Nucleus accumbens (tissue), 56 donors: ENCODE data around the gene SETDB1.

Source experiments
- DNase-seq, 56 donors: peaks; one replicate each; lab custom pipeline; 2025; lab: John Stamatoyannopoulos, UW

The SETDB1 gene

DNA sequence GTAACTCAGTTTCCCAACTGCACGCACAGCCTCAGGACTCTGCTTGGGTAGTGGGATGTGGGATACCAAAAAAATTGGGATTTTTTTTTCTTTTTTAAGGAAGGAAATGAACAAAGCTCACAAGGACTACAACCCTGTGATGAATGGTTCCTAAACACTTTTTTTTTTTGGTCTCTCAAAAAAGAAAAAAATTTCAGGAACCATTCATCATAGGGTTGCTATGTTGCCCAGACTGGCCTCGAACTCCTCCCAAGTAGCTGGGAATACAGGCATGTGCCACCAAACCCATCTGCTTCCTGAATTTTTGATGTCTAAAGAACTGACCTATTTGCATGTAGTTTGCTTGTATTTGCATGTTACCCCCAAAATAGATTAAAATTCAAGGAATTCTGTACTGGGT lies 73.8 kb downstream of the SETDB1 start:
- DNase-seq, result no peak

DNA sequence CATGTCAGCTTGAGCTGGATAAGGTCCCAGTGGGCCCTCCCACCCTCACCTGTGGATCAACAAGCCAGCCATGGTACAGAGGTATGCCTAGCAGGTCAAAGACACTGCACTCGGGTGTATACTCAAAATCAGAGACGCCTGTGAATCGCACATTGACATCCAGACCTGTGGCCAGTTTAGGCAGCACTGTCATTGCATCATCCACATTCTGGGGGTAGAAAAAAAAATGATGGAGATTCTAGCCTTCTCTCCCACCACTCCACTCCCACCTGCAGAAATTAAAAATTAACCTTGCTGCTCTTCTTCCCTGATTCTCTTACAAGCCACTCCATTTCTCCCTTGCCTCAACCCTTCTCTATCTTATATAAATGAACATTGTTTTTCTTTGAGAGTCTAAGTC lies 74.2 kb downstream of the SETDB1 start:
- DNase-seq, result no peak

DNA sequence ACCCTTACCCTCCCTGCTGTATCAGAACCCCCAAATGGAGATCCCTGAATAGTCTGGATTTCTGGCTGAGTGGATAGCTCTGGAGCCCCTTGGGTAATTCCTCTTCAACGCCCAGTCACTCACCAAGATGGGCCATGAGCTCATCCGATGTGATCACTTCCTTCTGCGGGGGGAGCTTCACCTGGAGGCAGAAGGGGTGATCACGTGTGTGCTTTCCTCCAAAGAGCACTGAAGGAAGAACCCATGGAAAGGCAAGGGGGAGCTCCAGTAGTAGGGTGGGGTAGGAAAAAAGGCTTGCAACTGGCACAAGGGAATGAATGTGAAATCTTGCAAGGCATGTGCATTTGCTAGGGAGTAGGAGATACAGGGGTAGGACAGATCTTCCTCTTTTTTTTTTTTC lies 75.4 kb downstream of the SETDB1 start:
- DNase-seq, result peak in 1 of 56 donors; percentile 5

DNA sequence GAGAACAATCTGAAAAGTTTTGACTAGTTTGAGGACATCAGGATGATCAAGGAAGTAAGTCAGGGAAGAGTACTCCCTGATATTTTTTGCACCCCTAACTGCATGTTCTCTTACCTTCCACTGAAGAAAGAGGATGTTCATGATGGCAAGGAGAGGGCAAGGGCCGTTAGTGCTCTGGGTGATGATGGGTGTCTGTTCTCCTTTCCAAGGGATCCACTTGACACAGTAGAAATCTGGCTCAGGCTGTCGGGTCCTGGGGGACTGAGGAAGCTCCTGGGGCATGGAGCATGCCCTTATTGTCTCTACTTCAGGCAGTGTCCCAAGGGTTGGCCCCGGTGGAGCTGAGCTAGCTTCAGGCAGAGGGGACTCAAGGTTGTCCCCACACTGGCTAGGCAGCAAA lies 75.9 kb downstream of the SETDB1 start:
- DNase-seq, result no peak

DNA sequence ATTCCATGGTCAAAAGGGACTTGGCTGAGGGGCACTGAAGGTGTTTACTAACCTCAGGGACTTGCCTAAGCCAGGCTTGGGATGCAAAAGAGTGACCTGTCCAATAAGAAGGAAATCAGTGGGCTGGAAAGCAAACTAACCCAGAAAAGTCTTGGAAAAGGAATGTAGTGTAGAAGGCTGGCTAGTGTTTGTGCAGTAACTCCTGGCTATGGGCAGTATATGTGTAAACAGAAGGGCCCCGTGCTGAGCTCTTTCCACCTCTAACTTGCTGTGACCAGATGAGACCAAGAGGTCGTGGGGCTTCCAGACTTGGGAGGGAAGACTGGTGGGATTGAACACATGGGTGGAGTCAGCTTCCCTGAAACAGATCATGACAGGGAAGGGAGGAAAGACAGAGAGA lies 76.4 kb downstream of the SETDB1 start:
- no peak for DNase-seq

DNA sequence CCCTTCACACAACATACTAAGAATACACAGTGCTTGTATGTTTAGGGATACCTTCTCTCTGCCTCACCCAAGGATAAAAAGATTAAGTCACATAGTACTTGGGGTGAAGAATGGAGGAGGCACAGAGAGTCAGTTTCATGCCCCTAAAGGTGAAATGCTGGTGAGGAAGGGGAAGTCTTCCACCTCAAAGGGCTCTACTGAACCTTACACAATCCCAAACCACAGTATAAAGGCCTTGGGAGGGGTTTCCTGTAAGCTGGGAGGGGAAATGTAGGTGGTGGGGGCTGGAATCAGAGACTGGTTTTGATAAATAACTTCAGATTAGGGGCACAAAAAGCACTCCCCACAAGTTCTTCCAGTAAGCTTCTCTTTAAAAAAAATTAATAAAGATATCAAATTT lies 77.0 kb downstream of the SETDB1 start:
- DNase-seq, result no peak

DNA sequence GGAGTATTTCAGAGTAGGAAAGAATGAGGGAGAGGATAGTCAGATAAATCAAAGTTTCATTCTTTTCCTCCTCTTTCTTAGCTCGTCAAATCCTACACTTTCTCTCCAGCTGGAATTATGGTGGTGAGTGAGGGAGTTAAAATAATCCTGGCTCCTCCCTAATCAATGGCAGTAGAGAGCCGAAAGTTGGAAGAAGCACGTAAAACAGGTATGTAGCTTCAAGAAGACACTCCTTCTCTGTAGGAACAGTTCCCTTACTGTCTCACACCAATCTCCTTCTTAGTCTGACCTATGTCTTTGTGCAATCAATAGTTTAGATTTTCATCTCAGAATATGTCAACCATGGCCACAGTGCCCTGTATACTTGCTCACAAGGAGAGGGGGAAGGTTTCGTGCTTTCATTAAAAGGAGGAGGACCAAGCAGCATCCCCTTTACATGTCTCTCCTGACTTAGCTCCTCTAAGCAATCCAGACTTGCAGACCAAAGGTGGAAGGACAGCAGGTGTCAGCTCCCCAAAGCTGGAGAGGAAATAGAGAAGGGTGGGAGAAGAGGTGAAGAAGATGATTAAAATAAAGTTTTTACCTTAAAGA lies 79.7 kb downstream of the SETDB1 start:
- DNase-seq, result peak in 2 of 56 donors; percentile 38 to 63

DNA sequence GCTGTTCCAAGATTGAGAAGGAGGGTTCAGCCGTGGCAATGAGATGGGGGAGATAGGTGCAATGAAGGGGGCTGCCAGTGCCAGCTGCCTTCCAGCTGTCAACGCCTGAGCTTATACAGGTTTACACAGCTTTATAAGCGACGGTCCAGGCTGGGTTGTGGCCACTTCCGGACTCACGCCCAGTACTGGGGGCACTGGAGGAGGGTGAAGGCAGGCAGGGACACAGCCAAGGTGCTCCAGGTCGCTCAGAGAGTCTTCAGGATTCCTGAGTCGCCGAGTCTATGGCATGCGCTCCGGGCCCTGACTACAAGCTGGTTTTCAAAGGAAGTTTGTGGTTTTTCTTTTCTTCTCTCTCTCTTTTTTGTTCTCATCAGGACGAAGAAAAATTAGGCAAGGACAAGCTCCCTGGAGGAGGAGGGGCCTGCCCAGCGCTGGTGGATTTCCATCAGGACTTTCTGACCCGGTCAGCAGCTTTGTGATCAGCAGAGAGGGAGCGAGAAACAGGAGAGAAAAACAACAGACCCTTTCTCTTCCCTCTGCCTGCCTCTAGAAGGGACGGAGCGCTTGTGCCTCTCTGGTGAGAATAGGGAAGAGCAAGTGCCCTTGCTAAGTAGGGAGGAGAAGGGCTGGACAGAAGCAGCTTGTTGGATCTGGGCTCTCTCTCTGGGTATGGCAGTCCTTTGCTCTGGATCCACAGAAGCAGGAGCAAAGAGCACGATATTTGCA lies 80.3 kb downstream of the SETDB1 start, which contains the start of gene MINDY1:
TSS of gene MINDY1 (minus strand) at position 576 of the 726 bp plus-strand sequence. CDS start 4,285 bp downstream, outside the sequence.
- DNase-seq, result peak in 55 of 56 donors; percentile 11 to 88 (median 72)

DNA sequence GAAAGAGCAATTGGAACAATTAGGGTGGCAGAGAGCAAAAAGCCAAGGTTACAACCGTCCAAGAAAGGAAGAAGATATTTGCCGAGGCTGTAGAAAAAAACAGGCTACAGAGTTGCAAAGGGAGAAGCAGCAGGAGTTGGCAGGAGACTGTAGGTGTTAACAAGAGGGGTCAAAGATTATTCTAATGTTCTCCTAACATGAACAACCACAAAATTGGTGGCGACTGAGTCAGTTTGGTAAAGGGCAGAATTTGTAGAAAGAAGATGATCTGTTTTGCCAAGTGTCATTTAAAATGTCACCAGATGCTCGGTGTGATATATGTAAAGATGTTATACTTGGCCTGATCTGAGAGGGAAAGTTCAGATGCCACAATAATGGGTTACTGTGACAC lies 81.7 kb downstream of the SETDB1 start:
- DNase-seq, result peak in 1 of 56 donors; percentile 25

DNA sequence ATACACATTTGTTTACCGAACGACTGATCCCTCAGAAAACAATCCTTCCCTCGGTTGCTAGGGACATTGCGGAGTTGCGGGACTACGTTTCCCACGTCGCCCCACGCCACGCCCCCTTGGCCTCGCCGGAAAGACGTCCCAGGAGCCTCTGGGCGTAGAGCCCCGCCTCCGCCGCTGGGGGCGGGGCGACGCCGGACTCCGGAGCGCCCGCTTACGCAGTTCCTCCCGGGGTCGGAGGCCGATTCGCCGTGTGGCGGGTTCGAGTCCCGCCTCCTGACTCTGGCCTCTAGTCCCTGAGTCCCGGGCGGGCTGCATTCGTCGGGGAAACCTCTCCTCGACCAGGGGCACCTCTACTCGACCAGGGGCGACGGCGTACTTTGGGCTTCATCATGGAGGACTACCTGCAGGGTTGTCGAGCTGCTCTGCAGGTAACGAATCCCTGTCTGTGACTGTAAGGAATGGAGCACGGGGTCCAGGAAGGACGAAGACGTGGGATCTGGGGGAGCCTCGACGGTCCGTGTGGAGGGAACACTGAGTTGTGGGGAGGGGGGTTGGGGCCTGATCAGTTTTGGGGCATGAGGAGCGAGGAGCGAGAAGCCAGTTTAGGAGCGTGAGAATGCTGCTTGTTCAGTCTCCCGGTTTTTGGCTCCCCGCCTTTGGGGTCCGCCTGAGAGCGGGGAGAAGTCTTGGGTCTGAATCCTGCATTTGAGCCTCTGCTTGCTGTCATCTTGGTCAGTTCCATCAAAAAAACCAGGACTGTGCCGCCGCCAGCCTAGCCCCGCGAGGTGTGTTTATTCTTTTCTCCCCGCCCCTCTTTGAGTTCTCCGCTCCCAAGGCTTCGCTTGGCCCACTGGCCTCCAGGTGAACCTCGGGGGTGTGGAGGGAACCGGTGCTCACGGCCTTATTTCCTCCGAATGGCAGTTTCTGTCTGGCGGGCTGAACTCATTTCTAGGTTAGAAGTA lies 82.4 kb downstream of the SETDB1 start, which contains the start of gene PRUNE1:
TSS of gene PRUNE1 (plus strand) at position 206 of the 962 bp plus-strand sequence. CDS start at position 390, 184 bp downstream.
- peak; percentile 57 to 97 (median 90) for DNase-seq

DNA sequence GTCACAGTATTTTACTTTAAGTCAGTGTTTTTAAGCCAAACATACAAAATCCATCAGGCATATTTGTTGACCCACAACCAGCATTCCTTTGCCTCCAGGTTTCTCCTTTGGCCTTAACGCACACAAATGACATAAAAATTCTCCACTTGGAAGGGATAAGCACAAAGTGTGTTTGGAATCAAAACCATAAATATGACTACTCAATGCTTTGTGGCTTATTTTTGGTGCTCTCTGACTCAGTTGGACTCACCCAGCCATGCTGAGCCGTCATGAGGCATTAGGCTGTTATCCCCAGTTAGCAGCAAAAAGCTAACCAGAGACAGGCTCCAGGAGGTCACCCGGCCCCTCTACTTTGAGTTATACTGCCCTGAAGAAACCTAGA lies 83.0 kb downstream of the SETDB1 start:
- no peak for DNase-seq

DNA sequence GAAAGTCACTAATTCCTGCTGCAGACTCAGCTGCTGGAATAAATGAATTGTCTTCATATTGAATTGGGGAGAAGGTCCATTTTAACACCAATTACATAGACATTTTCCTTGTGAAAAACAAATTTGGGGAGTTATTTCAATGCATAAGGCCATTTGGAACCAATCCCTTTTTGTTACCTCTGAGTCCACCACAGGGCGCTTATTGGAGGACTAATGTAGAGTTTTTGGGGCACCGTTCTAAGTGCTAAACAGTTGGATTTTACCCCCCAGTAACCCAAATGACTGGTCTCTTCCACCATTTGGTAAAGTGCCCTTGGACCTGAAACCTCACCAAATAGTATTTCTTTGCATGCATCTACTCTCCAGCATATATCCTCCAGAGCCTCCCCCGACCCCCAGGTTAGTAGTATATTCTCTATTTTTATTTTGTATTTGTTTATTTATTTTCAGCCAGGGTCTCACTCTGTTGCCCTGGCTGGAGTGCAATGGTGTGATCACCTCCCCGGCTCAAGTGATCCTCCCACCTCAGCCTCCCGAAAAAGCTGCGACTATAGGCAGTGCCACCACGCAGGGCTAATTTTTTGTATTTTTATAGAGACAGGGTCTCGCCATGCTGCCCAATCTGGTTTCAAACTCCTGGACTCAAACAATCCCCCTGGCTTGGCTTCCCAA lies 83.6 kb downstream of the SETDB1 start:
- no peak for DNase-seq

DNA sequence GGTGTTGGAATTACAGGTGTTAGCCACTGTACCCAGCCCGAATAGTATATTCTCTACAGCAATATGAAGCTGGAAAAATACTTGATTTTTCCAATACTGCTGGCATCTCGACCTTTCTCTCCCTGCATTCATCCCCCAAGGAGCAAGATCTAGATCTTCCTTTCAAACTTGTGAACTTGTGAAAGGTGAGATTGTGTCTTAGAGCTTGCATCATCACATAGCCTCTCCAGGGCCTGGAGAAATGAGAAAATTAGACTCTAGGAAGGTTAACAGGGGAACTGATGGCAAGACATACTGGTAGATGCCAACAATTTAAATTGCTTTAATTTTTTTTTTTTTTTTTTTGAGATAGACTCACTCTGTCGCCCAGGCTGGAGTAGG lies 84.2 kb downstream of the SETDB1 start:
- DNase-seq, result no peak

DNA sequence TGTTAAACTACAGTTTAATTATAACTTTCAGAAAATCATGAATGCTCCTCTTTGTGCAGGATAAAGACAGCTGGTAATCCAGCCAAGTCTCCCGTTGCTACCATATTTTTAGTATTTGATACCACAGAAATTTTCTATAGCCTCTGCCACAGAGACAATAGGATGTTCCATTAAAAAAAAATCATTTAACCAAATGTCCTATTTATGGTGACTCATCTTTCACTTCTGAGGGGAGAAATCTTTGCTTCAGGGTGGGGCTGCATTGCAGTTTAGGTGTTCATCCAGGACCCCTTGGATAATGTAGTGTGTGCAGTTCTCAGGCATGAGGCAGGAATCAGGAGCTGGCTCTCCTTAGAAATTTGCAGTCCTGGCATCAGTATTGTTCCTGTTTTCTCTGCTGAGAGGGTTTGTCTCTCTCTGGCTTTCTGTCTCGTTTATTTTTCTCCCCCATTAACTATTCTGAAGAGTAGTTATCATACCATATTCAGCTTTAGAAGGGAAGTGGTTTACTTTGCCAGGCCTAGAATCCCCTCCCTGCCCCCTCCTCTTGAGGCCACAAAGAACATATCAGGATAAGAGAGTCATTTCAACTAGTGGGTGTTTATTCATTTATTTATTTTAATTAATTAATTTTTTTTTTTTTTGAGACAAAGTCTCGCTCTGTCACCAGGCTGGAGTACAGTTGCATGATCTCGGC lies 85.1 kb downstream of the SETDB1 start:
- no peak for DNase-seq

DNA sequence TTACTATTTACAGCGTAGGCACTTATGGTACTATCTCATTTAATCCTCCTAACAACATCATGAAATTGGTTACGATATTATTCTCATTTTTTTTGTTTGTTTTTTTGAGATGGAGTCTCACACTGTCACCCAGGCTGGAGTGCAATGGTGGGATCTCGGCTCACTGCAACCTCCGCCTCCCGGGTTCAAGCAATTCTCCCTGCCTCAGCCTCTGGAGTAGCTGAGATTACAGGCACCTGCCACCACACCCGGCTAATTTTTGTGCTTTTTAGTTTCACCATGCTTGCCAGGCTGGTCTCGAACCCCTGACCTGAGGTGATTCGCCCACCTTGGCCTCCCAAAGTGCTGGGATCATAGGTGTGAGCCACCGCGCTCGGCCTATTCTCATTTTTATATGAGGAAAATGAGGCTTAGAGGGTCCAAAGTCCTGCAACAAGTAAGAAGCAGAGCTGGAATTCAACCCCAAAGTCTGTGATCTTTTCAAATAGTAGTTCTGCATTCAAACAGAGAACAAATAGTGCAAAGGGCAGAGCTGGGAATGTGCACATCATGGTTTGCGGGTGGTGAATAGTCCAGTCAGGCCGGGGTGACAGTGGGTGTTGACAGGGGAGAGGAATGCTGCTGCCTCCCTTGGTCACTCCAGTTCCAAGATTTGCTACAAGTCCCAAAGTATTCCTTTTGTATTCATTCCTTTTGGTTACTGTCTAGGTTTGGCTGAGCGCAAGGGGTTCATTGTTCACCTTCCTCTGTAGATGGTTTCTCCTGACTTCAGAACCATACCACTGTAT lies 86.7 kb downstream of the SETDB1 start:
- DNase-seq, result no peak

DNA sequence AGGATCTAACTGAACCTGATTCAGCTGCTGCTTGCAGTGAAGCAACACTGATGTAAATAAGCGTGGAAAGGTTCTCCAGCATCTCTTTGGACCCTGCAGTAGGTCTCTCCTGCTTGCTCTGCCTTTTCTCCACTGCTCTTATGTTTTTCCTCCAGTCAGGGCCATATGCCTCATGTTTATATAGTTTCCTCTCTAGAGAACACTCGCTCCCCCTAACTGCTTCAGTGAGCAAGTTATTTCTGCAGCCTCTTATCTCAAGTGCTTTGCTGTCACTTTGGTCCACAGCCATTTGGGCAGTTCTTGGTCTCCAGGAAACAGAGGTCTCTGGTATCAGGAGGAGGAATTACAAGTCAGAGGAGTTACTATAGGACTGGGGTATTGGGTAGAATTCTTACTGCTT lies 87.4 kb downstream of the SETDB1 start:
- DNase-seq, result no peak
